Middle frontal gyrus (tissue), 1 donor: ENCODE measurements around the gene ATP1A4.
"Not testable (repeated sequence)": the region's sequence is repeated elsewhere in the genome, so short reads cannot be mapped to it uniquely, and the experiment has no call there.

ENCODE experiments used
- DNase-seq: peaks from one replicate; pipeline ENCODE4 v3.0.0-alpha.2; 2015; ENCODE audit warnings: low spot score; ENCODE audit errors: extremely low spot score

Gene ATP1A4

GRCh38 chr1:160151303-160151702 is at the start of gene ATP1A4:
ATP1A4 (plus strand) TSS chr1:160151603; CDS start chr1:160152041, 438 bp downstream.
- no peak for DNase-seq

DNA sequence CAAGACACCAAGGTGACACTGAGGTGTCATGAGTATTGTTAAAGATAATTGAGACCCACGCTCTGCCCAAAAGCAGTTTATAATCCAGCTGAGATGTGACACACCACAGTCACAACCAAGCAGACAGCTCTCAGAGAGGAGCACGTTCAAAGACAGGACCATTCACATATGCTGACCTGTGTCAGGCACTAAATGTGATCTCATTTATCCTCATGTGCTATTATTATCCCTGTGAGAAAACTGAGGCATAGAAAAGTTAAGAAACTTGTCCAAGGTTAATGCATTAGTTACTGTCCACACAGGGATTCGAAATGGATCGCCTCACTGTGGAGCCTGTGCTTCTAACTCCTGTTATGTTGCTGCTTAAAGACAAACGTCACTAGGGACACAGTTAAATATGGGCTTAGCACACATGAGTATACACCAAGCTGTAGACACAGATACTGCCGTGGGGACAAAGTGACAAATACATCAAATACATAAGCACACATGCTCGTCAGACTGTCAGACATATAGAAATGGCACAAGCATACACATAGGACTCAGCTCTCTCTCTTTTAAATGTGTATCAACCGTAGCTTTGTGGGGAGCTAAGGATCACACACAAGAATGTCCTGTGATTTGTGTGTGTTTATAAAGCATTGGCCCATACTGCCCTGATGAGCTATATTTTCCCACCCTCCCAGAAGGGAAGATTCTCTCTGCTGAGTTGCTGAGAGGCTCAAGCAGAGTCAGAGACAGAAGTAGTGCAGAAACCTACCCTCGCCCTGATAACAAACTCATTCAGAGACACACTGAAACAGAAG is 49.5 kb upstream of the ATP1A4 start:
- DNase-seq = no peak

DNA sequence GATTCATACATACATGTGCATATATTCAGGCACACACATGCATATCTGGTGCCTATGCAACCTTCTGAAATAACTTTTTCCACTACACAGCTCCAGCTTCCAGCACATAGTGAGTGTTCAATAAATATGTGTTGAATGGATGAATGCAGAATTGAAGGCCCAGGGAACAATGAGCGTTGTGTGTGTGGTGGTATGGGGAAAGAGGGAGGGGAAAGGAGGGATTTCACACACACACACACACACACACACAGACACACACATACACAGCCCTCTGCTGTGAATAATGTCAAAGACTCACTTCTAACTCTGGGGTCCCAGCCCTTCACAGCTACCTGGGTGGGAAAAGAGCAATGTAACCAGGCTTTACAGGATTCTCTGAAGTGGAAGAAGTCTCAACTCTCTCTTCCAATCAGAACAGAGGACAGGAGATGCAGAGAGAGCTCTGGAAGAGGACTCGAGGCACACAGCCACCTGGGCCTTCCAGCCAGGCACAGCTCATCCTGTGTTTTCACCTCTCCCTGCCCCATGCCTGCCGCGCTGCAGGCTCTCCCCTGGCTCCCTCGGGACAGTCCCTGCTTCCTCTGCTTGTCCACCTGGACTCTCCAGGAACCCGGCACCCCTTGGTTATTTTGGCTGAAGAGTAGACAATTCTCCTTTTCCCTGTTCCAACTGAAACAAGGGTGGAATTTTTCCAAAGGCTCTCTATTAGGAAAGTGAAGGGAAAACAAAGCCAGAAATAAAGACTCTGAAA is 47.6 kb upstream of the ATP1A4 start:
- DNase-seq = no peak

GRCh38 chr1:160104486-160104885 is 46.9 kb upstream of the ATP1A4 start:
- DNase-seq = no peak

DNA sequence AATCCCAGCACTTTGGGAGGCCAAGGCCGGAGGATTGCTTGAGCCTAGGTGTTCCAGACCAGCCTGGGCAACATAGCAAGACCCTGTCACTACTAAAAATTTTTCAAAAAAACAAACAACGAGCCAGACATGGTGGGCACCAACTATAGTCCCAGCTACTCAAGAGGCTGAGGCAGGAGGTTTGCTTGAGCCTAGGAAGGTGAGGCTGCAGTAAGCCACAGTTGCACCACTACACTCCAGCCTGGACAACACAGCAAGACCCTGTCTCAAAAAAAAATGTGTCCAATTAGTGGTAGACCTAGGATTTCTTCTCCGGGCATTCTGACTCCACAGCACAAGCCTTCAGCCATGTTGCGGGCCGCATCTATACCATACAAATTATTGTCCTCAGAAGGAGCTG is 46.2 kb upstream of the ATP1A4 start:
- DNase-seq = no peak

DNA sequence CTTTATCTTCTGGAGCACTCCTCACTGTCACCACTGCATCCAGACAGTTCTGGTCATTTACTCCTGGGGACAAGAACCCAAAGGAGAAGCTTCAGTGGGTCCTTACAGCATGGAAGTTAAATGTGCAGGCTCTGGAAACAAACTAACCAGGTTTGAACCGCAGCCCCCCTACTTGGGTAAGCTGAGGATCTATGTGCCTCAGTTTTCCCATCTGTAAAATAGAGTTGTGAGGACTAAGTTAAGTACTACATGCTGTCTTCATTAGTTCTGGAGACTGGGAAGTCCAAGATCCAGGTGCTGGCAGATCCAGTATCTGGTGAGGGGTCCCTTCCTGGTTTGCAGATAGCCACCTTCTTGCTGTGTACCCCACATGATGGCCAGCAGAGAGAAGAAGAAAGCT is 43.9 kb upstream of the ATP1A4 start:
- DNase-seq = no peak

GRCh38 chr1:160108888-160109662 is 42.3 kb upstream of the ATP1A4 start:
- DNase-seq = no peak

DNA sequence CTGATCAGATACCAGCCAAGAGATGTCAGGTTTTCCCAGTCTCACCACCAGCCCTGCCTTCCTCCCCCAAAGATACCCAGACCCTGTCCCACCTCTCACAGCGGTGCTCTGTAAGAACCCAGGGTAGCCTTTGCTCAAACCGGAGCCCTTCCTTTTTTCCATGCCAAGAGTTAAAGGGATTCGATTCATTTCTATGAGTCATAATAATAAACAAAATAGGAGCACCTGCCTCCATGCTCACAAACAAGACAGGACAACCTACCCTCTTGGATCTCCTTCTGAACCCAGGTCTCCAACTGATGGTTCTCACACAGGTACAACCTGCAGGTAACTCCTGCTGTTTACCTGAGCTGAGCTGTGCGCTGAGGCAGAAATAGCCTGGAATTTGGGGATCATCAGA is 41.7 kb upstream of the ATP1A4 start:
- no peak for DNase-seq

- DNase-seq = not testable (repeated sequence)
These were observed 39.9 kb upstream of the ATP1A4 start for GRCh38 chr1:160111462-160111861.

DNA sequence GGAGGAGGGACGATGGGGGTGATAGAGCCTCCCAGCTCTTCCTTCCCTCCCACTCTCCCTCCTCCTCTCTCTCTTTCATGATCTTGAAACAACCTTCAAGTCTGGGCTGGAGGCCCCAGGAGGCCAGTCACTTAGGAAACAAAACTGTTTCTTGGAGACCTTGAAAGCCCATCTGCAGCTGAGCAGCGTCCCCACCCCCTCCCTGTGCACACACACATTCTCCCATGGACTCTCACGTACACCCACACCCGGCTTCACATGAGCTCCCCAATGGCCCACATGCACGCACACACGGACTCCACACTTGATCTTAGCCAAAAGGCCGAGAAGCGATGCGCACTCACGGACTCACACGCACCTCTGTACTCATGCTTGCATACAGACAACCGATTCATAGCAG is 39.0 kb upstream of the ATP1A4 start:
- no peak for DNase-seq

DNA sequence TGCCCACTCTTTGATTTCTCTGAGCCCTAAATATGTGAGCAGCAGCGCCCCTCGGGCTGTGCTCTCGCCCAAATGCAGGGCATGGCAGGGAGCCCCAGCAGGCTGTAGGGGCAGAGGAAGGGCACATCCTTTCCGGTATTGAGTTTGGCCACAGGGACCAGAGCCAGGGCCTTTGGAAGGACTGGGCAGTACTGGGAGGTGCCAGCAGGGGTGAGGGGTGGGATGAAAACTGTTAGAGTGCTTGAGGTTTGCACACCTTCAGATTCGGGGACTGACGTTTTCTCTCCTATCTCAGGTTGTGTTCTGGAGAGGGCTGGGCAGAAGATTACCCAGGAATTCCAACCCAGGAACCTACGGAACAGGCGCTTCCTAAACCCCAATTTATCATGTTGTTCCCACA is 38.0 kb upstream of the ATP1A4 start:
- no peak for DNase-seq

- no peak for DNase-seq
These were observed 37.3 kb upstream of the ATP1A4 start for GRCh38 chr1:160114085-160114484.

DNA sequence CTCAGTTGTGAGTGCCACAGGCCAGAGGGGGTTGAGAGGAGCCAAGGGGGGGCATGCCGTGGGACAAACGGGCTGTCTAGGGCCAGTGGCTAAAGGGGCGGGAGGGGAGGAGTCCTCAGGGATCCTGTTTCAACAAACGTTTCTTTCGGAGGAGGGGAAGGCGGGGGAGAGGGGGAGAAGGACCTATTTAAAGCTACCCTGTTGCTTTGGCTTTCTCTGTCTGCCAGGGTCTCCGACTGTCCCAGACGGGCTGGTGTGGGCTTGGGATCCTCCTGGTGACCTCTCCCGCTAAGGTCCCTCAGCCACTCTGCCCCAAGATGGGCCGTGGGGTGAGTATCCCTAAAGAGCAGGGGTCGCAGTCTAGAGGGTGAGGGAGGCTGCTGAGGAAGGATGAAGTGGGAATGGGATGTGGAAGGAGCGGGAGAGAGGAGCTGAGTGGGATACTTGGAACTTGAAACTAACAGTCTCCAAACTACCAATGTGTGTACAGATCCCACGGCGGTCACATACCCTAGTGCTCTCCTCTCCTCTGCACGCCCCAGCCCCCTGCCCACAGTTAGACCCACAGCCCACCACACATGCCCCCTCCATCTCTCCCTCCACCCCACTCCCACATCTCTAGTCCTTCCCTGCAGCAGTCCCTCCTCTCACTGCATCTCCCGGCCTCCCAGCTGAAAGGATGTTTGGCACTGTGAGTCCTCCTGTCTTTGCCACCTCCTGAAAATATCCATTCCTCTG is 35.7 kb upstream of the ATP1A4 start, which contains the start of gene ATP1A2:
TSS of gene ATP1A2 (plus strand) at position 215 of the 738 bp plus-strand sequence. CDS start at position 318, 103 bp downstream.
- DNase-seq = no peak

DNA sequence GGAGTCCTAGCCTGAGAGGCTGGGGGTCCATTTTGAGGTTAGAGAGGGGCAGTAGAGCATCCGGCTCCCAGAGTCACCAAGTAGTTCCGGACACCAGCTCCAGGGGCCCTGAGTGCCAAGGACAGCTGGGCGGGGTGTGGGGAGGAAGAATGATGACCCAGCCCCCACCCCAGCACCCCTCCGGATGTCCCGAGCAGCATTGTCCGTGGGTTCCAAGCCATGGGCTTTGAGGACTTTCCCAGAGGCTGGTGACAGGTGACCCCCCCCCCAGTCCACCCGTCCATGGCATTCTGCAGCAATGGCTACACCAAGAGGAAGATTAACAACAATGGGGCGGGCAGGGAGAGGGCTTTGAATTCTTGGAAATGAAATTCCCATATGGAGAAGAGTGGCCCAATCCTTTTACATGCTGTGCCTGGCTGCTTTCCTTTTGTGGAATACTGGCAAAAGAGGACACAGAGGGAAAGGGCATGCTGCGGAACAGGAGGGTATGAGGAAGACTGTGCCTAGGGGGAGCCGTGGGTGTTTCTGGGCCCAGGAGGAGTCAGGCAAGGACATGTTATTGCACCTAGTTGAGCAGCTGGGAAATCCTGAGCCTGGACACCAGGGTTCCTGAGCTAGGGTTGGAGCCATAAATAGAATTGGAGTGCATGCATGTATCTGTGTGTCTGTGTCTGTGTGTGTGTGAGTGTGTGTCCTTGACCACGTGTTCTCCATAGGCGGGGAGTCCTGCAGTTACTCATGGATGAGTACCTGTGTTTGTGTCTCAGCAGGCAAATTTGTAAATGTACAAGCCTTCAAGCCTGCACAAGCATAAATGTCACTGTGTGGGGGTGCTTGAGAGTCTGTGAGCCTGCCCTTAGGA is 34.9 kb upstream of the ATP1A4 start:
- DNase-seq = no peak

DNA sequence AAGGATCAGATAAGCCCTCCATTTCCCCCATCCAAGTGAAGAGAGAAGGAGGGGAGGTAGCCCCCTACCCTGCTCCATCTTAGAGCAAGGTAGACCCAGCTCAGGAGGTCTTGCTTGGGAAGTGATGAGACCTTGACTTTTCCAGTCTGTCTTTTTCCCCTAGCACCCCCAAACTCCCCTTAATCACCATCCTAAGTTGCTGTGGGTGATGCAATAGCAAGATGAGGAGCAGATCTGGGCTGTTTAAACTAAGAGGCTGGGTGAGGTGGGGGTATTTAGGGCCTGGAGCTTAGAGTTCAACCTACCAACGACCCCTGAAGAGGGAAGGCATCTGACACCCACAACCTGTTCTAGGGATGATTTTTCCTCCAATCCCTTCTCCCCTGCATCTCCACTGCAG is 34.1 kb upstream of the ATP1A4 start:
- no peak for DNase-seq

DNA sequence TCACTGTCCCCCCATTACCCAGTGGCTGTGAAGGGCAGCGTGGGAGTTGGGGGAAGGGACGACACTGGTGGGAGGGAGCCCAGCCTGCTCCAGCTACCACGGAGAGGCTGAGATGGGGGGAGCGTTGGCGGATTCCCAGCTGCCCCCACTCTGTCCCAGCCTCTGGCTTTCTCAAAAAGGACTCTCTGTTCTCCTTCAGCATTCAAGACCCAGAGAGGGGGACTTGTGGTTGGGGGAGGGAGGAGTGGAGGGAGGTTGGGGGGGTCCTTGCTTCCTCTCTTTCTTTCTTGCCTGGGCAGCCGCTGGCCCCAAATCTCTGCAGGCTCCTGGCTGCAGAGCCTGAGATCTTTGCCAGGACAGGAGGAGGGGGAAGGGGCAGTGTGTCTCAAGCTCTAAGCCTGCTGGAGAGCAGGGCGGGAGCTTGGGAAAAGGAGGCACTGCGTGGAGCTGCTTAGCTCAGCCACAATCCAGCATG is 33.7 kb upstream of the ATP1A4 start:
- no peak for DNase-seq

- DNase-seq = no peak
These were observed 32.5 kb upstream of the ATP1A4 start for GRCh38 chr1:160118928-160119327.

GRCh38 chr1:160120797-160121196 is 30.6 kb upstream of the ATP1A4 start:
- DNase-seq = no peak

GRCh38 chr1:160121388-160121787 is 30.0 kb upstream of the ATP1A4 start:
- no peak for DNase-seq

DNA sequence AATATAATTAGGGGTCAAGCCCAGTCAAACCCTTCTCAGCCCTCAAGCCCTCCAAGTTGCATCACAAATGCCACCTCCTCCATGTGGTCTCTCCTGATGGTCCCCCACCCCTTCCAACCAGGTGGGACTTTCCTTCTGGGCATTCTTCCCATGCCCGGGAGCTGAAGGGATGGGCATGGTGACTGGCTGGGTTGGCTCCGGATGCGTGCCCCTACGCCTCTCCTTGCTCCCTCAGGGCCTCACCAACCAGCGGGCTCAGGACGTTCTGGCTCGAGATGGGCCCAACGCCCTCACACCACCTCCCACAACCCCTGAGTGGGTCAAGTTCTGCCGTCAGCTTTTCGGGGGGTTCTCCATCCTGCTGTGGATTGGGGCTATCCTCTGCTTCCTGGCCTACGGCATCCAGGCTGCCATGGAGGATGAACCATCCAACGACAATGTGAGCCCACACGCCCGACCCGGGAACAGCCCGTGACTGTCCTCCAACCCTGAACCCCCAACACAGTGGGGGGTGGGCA is 28.4 kb upstream of the ATP1A4 start:
- DNase-seq = no peak
